ENCODE measurements around the gene STXBP1. TPM values are rescaled to one million over a fixed set of nuclear protein-coding genes. Genes with fewer than 3 reads are reported as not detected.
A peak's percentile ranks its signal among the peaks of the same experiment; 100 is the strongest.
"Not testable (repeated sequence)": the region's sequence is repeated elsewhere in the genome, so short reads cannot be mapped to it uniquely, and the experiment has no call there.

The STXBP1 gene
- total RNA-seq, 4 donors from 2014 or later = 47.0 to 81.0 (median 66.4) TPM

DNA sequence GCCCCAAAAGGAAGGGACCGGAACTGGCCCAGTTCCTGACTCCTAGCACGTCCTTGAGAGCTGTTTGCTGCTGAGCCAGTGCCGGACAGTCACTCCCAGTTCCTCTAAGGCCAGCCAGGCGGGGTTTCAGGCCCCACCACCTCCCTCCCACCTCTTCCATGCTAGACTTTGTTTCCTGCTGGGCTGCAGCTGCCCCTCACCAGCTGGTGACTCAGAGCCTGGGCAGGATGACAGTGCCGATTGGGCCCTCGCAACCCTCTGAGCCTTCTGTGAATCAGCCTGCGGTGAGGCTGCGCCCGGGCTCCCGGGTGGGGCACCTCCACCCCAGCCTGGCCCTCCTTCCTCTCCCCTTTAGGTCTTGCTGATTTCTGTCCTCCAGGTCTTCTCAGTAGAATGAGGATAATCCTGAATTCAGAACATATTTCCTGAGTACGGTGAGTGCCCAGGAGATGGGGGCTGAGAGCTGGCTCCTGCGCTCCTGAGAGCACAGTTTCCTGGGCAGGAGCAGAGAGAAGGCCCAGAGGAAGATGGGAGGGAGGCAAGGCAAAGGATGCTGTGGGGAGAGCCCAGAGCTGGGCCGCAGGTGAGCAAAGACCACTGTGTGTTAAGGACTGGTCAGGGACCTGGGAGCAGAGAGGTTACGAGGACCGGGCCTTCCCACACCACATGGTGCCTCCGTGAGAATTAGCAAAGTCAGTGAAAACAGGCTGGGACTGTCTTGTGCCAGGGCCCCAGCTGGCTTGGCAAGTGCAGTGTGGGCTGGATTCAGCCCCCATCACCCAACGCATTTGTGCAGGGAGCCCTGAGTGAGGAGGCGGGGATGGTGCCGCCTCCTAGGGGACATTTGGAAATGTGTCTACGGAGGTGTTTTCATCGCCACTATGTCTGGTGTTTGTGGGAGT lies 32.9 kb upstream of the STXBP1 start:
- ATAC-seq (ENCODE audit: low FRiP score) (peak; percentile 93), DNase-seq (ENCODE audit: low spot score) (peak; percentile 70)
- TF ChIP-seq, protein P1, sequence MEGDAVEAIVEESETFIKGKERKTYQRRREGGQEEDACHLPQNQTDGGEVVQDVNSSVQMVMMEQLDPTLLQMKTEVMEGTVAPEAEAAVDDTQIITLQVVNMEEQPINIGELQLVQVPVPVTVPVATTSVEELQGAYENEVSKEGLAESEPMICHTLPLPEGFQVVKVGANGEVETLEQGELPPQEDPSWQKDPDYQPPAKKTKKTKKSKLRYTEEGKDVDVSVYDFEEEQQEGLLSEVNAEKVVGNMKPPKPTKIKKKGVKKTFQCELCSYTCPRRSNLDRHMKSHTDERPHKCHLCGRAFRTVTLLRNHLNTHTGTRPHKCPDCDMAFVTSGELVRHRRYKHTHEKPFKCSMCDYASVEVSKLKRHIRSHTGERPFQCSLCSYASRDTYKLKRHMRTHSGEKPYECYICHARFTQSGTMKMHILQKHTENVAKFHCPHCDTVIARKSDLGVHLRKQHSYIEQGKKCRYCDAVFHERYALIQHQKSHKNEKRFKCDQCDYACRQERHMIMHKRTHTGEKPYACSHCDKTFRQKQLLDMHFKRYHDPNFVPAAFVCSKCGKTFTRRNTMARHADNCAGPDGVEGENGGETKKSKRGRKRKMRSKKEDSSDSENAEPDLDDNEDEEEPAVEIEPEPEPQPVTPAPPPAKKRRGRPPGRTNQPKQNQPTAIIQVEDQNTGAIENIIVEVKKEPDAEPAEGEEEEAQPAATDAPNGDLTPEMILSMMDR (IDR thresholded peaks at IDR 0.05) = no peak

DNA sequence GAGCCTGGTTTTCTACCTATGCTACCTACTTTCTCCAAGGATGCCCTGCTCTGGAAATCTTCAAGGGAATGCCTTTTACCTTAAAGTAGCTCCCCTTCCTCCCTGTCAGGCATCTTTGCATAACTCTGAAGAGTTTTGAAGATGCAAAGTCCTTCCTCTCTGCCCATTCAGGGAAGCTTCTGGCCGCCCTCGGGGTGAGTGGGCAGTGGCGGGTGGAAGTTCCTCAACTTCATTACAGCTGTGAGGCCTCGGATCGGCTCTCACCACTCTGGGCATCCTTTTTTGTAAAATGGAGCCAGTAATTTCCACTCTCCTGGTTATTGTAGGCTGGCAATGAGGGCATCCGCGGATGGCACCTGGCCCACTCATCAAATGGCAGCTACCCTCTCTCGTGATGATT lies 31.7 kb upstream of the STXBP1 start:
- no peak for DNase-seq (ENCODE audit: low spot score)
- TF ChIP-seq, protein P1 (IDR thresholded peaks at IDR 0.05) = no peak
- ATAC-seq (ENCODE audit: low FRiP score) = no peak

DNA sequence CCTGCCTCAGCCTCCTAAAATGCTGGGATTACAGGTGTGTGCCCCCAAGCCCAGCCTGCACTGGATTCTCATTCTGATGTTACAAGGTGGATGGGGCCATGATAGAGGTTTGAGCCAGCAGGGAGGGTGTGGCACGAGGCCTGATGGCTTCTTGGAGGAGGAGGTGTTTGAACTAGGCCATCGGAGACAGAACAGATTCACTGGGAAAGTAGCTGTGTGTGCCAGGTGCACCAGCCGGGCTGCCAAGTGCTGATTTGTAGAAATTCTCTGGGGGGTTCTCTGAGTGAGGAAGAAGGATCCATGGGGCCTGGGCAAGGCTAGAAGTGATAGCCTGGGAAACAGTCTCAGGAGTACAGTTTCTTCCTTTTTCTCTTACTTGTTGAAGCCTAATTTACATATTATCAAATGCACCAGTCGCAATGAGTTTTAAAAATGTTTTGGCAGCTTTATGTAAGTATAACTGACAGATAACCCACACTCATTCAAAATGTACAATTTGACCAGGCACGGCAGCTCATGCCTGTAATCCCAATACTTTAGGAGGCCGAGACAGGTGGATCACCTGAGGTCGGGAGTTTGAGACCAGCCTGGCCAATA lies 31.1 kb upstream of the STXBP1 start:
- no peak for DNase-seq (ENCODE audit: low spot score)
- TF ChIP-seq, protein P1 (IDR thresholded peaks at IDR 0.05) = no peak
- no peak for ATAC-seq (ENCODE audit: low FRiP score)

DNA sequence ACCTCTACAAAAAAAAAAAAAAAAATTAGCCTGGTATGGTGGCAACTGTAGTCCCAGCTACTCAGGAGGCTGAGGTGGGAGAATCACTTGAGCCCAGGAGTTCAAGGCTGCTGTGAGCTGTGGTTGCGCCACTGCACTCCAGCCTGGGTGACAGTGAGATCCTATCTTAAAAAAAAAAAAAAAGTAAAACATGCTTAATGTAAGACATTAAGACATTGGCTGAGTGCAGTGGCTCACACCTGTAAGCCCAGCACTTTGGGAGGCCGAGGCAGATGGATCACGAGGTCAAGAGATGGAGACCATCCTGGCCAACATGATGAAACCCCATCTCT lies 27.6 kb upstream of the STXBP1 start:
- not testable (repeated sequence) for ATAC-seq (ENCODE audit: low FRiP score); DNase-seq (ENCODE audit: low spot score)

DNA sequence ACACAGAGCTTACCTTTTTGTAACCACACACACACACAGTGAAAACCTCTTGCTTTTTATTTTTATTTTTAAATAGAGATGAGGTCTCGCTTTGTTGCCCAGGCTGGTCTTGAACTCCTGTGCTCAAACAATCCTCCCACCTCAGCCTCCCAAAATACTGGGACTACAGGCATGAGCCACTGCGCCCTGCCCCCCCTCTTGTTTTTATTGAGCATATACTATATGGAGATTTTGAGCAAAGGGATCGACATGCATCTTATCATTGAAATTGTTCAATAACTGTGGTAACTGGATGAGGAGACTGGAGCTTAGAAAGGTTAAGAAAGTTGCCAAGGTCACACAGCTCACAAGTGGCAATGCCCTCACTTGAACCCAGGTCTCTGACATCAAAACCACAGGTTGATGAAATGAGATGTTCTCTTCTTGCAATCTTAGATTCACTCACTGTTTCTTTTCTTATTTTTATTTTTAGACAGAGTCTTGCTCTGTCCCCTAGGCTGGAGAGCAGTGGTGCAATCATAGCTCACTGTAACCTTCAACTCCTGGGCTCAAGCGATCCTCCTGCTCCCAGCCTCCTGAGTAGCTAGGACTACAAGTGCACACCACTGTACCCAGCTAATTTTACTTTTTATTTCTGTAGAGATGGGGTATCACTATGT lies 26.8 kb upstream of the STXBP1 start:
- DNase-seq (ENCODE audit: low spot score) (no peak), ATAC-seq (ENCODE audit: low FRiP score) (no peak)
- TF ChIP-seq, protein P1 (IDR thresholded peaks at IDR 0.05) = no peak

DNA sequence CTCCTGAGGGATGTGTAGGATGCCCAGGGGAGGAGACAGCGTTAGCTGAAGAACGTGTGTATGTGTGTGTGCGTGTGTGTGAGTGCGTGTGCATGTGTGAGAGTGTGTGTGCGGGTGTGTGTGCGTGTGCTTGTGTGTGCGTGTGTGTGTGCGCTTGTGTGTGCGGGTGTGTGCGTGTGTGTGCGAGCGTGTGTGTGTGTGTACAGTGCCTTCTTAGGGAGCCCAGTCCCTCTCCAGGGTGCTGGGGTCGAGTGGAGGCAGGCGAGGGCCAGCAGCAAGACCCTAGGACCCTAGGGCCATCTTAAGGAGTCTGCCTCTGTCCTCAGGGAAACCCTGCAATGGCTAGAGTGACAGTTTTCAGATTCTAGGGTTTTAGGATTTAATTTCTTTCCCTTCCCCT lies 26.0 kb upstream of the STXBP1 start:
- no peak for DNase-seq (ENCODE audit: low spot score)
- TF ChIP-seq, protein P1 (IDR thresholded peaks at IDR 0.05) = no peak
- ATAC-seq (ENCODE audit: low FRiP score) = peak; percentile 14

DNA sequence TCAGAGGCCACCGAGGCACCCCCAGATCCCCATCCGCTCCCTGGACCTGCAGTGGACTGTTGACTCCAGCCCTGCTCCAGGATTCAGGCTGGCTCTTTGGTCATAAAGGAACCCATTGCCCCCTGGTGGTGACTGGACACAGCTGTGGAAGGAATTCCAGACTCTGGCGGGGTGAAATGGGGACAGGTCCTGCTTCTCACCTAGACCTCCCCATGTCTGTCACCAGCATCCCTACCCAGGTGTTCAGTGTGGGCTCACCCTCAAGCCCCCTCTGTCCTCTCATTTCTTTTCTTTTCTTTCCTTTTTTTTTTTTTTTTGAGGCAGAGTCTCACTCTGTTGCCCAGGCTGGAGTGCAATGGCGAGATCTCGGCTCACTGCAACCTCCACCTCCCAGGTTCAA lies 25.5 kb upstream of the STXBP1 start:
- TF ChIP-seq, protein P1 (IDR thresholded peaks at IDR 0.05) = peak in 2 of 3 donors; percentile 81 to 90
- ATAC-seq (ENCODE audit: low FRiP score) = peak; percentile 67
- DNase-seq (ENCODE audit: low spot score) = no peak

Data from omental fat pad (tissue), 4 donors.